ENCODE measurements around the gene AARS2. TPM values are rescaled to one million over a fixed set of nuclear protein-coding genes. Genes with fewer than 3 reads are reported as not detected.

Gene AARS2
- total RNA-seq, 2 donors from 2014 or later: 6.0 to 8.8 TPM

GRCh38 chr6:44264154-44265006 lies 48.8 kb downstream of the AARS2 start:
- Histone ChIP-seq H3K4me3 (peak overlapping the region; percentile 91), H3K36me3 (no peaks in the 10 kb centered on the region), H3K9me3 (no peaks in the 10 kb centered on the region), H3K27ac (peak overlapping the region in 1 of 2 donors; percentile 80), H3K4me1 (ENCODE audit: control insufficient read depth in 1 of 2, low read depth in 2 of 2) (peaks cover 27 to 31% of the 10 kb centered on the region in 2 donors), H3K27me3 (replicated peaks; ENCODE audit: insufficient read depth) (no peaks in the 10 kb centered on the region)
- DNase-seq (ENCODE audit: low spot score): no peak
- no peak for TF ChIP-seq CTCF (IDR thresholded peaks at IDR 0.05)
- no peak for ATAC-seq (ENCODE audit: insufficient number of reproducible peaks, low FRiP score, low read depth)

GRCh38 chr6:44263354-44264100 lies 49.6 kb downstream of the AARS2 start:
- ATAC-seq (ENCODE audit: insufficient number of reproducible peaks, low FRiP score, low read depth) (no peak), DNase-seq (ENCODE audit: low spot score) (no peak)
- H3K27ac ChIP-seq: peak overlapping the region in 1 of 2 donors; percentile 16
- peaks cover 27 to 31% of the 10 kb centered on the region in 2 donors for H3K4me1 ChIP-seq (ENCODE audit: control insufficient read depth in 1 of 2, low read depth in 2 of 2)
- no peaks in the 10 kb centered on the region for H3K27me3 ChIP-seq (replicated peaks; ENCODE audit: insufficient read depth)
- H3K36me3 ChIP-seq: no peaks in the 10 kb centered on the region
- TF ChIP-seq CTCF (IDR thresholded peaks at IDR 0.05): no peak
- H3K4me3 ChIP-seq: peak overlapping the region; percentile 91
- H3K9me3 ChIP-seq: no peaks in the 10 kb centered on the region

GRCh38 chr6:44262467-44263353 lies 50.4 kb downstream of the AARS2 start:
- H3K4me3 ChIP-seq: peak overlapping the region; percentile 91
- DNase-seq (ENCODE audit: low spot score): no peak
- no peak for TF ChIP-seq CTCF (IDR thresholded peaks at IDR 0.05)

GRCh38 chr6:44261581-44261980 lies 51.6 kb downstream of the AARS2 start:
- Histone ChIP-seq H3K4me1 (ENCODE audit: control insufficient read depth in 1 of 2, low read depth in 2 of 2) (peaks cover 34 to 40% of the 10 kb centered on the region in 2 donors), H3K27ac (no peak overlapping the region), H3K9me3 (no peaks in the 10 kb centered on the region), H3K4me3 (no peak overlapping the region), H3K36me3 (no peaks in the 10 kb centered on the region), H3K27me3 (replicated peaks; ENCODE audit: insufficient read depth) (no peaks in the 10 kb centered on the region)
- DNase-seq (ENCODE audit: low spot score) (no peak), ATAC-seq (ENCODE audit: insufficient number of reproducible peaks, low FRiP score, low read depth) (no peak)
- TF ChIP-seq CTCF (IDR thresholded peaks at IDR 0.05): no peak

More at GRCh38 chr6:44262467-44263353, 50.4 kb downstream of the AARS2 start:
- Histone ChIP-seq H3K27ac (peak overlapping the region in 1 of 2 donors; percentile 16), H3K9me3 (no peaks in the 10 kb centered on the region), H3K27me3 (replicated peaks; ENCODE audit: insufficient read depth) (no peaks in the 10 kb centered on the region), H3K36me3 (no peaks in the 10 kb centered on the region), H3K4me1 (ENCODE audit: control insufficient read depth in 1 of 2, low read depth in 2 of 2) (peaks cover 31 to 36% of the 10 kb centered on the region in 2 donors)
- ATAC-seq (ENCODE audit: insufficient number of reproducible peaks, low FRiP score, low read depth): no peak

Data from thoracic aorta (tissue), 2 donors.